SK-N-SH treated with all-trans-retinoic acid at 6 μM for 48 hours (cell line): ENCODE data around the gene PCBD1.

Experiments
- ATAC-seq: fragments of 200-7000 bp; cut with Tn5 transposase; 3 replicates; pipeline ENCODE4 v1.9.1; 2020; ENCODE audit warnings: mild to moderate bottlenecking, moderate library complexity
- ARNTL ChIP-seq: fragments of 450-650 bp; formaldehyde crosslinking; IDR thresholded peaks from 2 replicates; pipeline ENCODE4 v1.5.0; 2020; ENCODE audit warnings: low read depth, mild to moderate bottlenecking, moderate library complexity, borderline replicate concordance
- BACH2 ChIP-seq: fragments of 250-450 bp; sonication (Bioruptor Pico); IDR thresholded peaks from 2 replicates; pipeline ENCODE4 v1.9.0; 2021; ENCODE audit warnings: mild to moderate bottlenecking, borderline replicate concordance
- CREB5 ChIP-seq: fragments of 250-450 bp; sonication (Bioruptor Pico); IDR thresholded peaks from 2 replicates; pipeline ENCODE4 v1.5.1; 2020; ENCODE audit warnings: low read depth, mild to moderate bottlenecking, moderate library complexity
- CSDC2 ChIP-seq: fragments of 250-450 bp; sonication (Bioruptor Pico); IDR thresholded peaks from 2 replicates; pipeline ENCODE4 v1.5.0; 2020; ENCODE audit warnings: mild to moderate bottlenecking, moderate library complexity
- GLIS3 ChIP-seq: fragments of 250-450 bp; sonication (Bioruptor Pico); IDR thresholded peaks from 2 replicates; pipeline ENCODE4 v1.5.0; 2020; ENCODE audit warnings: mild to moderate bottlenecking, moderate library complexity
- ISL1 ChIP-seq: fragments of 250-450 bp; sonication (Bioruptor Pico); IDR thresholded peaks from 2 replicates; pipeline ENCODE4 v2.1.2; 2022; ENCODE audit warnings: mild to moderate bottlenecking, moderate library complexity
- OSR1 ChIP-seq: fragments of 250-450 bp; sonication (Bioruptor Pico); IDR thresholded peaks from 2 replicates; pipeline ENCODE4 v1.8.0; 2022; ENCODE audit warnings: moderate library complexity, mild to moderate bottlenecking, inconsistent platforms
- PATZ1 ChIP-seq: fragments of 250-450 bp; sonication (Bioruptor Pico); IDR thresholded peaks from 2 replicates; pipeline ENCODE4 v1.8.0; 2020; ENCODE audit warnings: mild to moderate bottlenecking, moderate library complexity, borderline replicate concordance
- PPARA ChIP-seq: fragments of 250-450 bp; sonication (Bioruptor Pico); IDR thresholded peaks from 2 replicates; pipeline ENCODE4 v1.5.0; 2020; ENCODE audit warnings: mild to moderate bottlenecking, borderline replicate concordance
- SNAI2 ChIP-seq: fragments of 250-450 bp; sonication (Bioruptor Pico); IDR thresholded peaks from 2 replicates; pipeline ENCODE4 v1.5.0; 2020; ENCODE audit warnings: mild to moderate bottlenecking, moderate library complexity
- TCF4 ChIP-seq: fragments of 250-450 bp; sonication (Bioruptor Pico); IDR thresholded peaks from 2 replicates; pipeline ENCODE4 v1.8.0; 2021; ENCODE audit warnings: mild to moderate bottlenecking, moderate library complexity, borderline replicate concordance
- TOX ChIP-seq: fragments of 250-450 bp; sonication (Bioruptor Pico); IDR thresholded peaks from 2 replicates; pipeline ENCODE4 v1.8.0; 2021; ENCODE audit warnings: mild to moderate bottlenecking, moderate library complexity, borderline replicate concordance
- ZC3H10 ChIP-seq: fragments of 250-450 bp; sonication (Bioruptor Pico); IDR thresholded peaks from 2 replicates; pipeline ENCODE4 v1.5.1; 2021; ENCODE audit warnings: mild to moderate bottlenecking, moderate library complexity
- ZFP30 ChIP-seq: fragments of 450-650 bp; formaldehyde crosslinking; IDR thresholded peaks from 2 replicates; pipeline ENCODE4 v1.5.0; 2022; ENCODE audit warnings: mild to moderate bottlenecking, moderate library complexity
- ZNF565 ChIP-seq: fragments of 450-650 bp; formaldehyde crosslinking; conservative IDR thresholded peaks from 2 replicates; pipeline ENCODE4 v1.5.0; 2020; ENCODE audit warnings: low read depth, mild to moderate bottlenecking, moderate library complexity
- ZNF70 ChIP-seq: fragments of 450-650 bp; formaldehyde crosslinking; IDR thresholded peaks from 2 replicates; pipeline ENCODE4 v1.5.0; 2020; ENCODE audit warnings: mild to moderate bottlenecking, moderate library complexity
- TF ChIP-seq, protein P1 (sequence below): fragments of 250-450 bp; sonication (Bioruptor Pico); IDR thresholded peaks from 2 replicates; pipeline ENCODE4 v1.5.1; 2021; ENCODE audit warnings: mild to moderate bottlenecking, moderate library complexity
- TF ChIP-seq, protein P2 (sequence below): fragments of 250-450 bp; sonication (Bioruptor Pico); IDR thresholded peaks from 2 replicates; pipeline ENCODE4 v1.8.0; 2021; ENCODE audit warnings: low read depth, mild to moderate bottlenecking, moderate library complexity, borderline replicate concordance
- TF ChIP-seq, protein P3 (sequence below): fragments of 250-450 bp; sonication (Bioruptor Pico); IDR thresholded peaks from 2 replicates; pipeline ENCODE4 v1.5.0; 2020; ENCODE audit warnings: mild to moderate bottlenecking, moderate library complexity

PCBD1 gene

GRCh38 chr10:70906953-70907636 lies 18.7 kb upstream of the PCBD1 start:
- TF ChIP-seq TOX (CRISPR knock-in tag): no peak
- TF ChIP-seq ZFP30: no peak
- no peak for TF ChIP-seq ISL1 (CRISPR knock-in tag)
- TF ChIP-seq ARNTL (CRISPR knock-in tag): no peak
- no peak for TF ChIP-seq CSDC2 (CRISPR knock-in tag)
- TF ChIP-seq, protein P1, sequence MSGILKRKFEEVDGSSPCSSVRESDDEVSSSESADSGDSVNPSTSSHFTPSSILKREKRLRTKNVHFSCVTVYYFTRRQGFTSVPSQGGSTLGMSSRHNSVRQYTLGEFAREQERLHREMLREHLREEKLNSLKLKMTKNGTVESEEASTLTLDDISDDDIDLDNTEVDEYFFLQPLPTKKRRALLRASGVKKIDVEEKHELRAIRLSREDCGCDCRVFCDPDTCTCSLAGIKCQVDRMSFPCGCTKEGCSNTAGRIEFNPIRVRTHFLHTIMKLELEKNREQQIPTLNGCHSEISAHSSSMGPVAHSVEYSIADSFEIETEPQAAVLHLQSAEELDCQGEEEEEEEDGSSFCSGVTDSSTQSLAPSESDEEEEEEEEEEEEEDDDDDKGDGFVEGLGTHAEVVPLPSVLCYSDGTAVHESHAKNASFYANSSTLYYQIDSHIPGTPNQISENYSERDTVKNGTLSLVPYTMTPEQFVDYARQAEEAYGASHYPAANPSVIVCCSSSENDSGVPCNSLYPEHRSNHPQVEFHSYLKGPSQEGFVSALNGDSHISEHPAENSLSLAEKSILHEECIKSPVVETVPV (CRISPR knock-in tag): no peak
- no peak for TF ChIP-seq CREB5
- no peak for TF ChIP-seq PATZ1 (CRISPR knock-in tag)
- TF ChIP-seq SNAI2 (CRISPR knock-in tag): no peak
- no peak for ATAC-seq

DNA sequence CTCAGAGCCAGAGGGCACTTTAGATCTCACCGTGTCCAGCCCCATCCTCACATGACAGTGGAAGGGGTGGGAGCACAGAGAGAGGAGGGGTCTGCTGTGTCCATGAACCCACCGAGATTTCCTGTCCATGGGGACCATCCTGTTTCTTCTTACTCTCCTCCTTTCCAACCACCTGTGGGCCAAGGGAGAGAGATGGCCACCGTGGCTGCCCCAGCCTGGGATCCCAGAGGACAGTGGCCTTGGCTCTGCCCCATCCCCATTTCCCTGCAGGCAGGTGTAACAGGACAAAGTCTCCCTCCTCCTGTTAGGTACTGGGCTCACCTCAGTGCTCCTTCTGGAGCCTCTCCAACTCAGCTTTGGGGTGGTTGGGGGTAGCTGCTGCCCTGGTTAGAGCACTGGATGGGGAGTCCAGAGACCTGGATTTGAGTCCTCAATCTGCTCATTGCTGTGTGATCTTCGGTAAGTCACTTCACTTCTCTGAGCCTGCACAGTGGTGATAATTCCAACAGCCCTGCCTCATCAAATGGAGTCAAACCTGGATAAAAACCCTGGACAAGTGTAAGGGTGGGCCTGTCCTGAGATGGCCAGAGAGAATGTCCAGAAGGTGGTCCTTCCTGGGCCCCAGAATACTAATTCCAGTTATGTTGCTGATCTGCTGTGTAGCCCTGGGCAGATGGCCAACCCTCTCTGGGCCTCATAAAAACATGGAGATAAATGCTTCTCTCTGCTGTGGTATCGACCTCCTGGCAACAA lies 17.8 kb upstream of the PCBD1 start:
- no peak for ATAC-seq

More for the DNA sequence above, 17.8 kb upstream of the PCBD1 start:
- TF ChIP-seq, protein P2, sequence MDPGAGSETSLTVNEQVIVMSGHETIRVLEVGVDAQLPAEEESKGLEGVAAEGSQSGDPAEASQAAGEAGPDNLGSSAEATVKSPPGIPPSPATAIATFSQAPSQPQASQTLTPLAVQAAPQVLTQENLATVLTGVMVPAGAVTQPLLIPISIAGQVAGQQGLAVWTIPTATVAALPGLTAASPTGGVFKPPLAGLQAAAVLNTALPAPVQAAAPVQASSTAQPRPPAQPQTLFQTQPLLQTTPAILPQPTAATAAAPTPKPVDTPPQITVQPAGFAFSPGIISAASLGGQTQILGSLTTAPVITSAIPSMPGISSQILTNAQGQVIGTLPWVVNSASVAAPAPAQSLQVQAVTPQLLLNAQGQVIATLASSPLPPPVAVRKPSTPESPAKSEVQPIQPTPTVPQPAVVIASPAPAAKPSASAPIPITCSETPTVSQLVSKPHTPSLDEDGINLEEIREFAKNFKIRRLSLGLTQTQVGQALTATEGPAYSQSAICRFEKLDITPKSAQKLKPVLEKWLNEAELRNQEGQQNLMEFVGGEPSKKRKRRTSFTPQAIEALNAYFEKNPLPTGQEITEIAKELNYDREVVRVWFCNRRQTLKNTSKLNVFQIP (CRISPR knock-in tag): no peak
- no peak for TF ChIP-seq ZC3H10
- no peak for TF ChIP-seq TOX (CRISPR knock-in tag)
- TF ChIP-seq CSDC2 (CRISPR knock-in tag): no peak
- TF ChIP-seq TCF4: no peak
- no peak for TF ChIP-seq PATZ1 (CRISPR knock-in tag)
- TF ChIP-seq OSR1 (CRISPR knock-in tag): no peak
- no peak for TF ChIP-seq SNAI2 (CRISPR knock-in tag)
- no peak for TF ChIP-seq GLIS3 (CRISPR knock-in tag)
- TF ChIP-seq BACH2 (CRISPR knock-in tag): no peak
- TF ChIP-seq ZNF565: no peak
- TF ChIP-seq, protein P3, sequence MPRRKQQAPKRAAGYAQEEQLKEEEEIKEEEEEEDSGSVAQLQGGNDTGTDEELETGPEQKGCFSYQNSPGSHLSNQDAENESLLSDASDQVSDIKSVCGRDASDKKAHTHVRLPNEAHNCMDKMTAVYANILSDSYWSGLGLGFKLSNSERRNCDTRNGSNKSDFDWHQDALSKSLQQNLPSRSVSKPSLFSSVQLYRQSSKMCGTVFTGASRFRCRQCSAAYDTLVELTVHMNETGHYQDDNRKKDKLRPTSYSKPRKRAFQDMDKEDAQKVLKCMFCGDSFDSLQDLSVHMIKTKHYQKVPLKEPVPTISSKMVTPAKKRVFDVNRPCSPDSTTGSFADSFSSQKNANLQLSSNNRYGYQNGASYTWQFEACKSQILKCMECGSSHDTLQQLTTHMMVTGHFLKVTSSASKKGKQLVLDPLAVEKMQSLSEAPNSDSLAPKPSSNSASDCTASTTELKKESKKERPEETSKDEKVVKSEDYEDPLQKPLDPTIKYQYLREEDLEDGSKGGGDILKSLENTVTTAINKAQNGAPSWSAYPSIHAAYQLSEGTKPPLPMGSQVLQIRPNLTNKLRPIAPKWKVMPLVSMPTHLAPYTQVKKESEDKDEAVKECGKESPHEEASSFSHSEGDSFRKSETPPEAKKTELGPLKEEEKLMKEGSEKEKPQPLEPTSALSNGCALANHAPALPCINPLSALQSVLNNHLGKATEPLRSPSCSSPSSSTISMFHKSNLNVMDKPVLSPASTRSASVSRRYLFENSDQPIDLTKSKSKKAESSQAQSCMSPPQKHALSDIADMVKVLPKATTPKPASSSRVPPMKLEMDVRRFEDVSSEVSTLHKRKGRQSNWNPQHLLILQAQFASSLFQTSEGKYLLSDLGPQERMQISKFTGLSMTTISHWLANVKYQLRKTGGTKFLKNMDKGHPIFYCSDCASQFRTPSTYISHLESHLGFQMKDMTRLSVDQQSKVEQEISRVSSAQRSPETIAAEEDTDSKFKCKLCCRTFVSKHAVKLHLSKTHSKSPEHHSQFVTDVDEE (CRISPR knock-in tag): no peak
- TF ChIP-seq PPARA (CRISPR knock-in tag): no peak
- TF ChIP-seq CREB5: no peak
- no peak for TF ChIP-seq ZNF70 (CRISPR knock-in tag)
